Mammary epithelial cell (primary cell): Measurements from ENCODE around the gene GNA15.

Experiments used
- EZH2 ChIP-seq: IDR thresholded peaks from 2 replicates; pipeline ENCODE4 v1.6.1; 2012; ENCODE audit warnings: low read length, inconsistent platforms, borderline replicate concordance
- TF ChIP-seq, protein P1 (sequence below), 2 donors: IDR thresholded peaks in 1 of 2; conservative IDR thresholded peaks in 1 of 2; 2 replicates each; pipeline ENCODE4 v1.5.1; 2011 to 2012; ENCODE audit warnings: inconsistent platforms in 2 of 2, low read length in 2 of 2, mild to moderate bottlenecking in 2 of 2, control low read depth in 1 of 2, low read depth in 1 of 2; ENCODE audit not compliant: insufficient read depth in 1 of 2; ENCODE audit errors: extremely low read depth in 1 of 2

DNA sequence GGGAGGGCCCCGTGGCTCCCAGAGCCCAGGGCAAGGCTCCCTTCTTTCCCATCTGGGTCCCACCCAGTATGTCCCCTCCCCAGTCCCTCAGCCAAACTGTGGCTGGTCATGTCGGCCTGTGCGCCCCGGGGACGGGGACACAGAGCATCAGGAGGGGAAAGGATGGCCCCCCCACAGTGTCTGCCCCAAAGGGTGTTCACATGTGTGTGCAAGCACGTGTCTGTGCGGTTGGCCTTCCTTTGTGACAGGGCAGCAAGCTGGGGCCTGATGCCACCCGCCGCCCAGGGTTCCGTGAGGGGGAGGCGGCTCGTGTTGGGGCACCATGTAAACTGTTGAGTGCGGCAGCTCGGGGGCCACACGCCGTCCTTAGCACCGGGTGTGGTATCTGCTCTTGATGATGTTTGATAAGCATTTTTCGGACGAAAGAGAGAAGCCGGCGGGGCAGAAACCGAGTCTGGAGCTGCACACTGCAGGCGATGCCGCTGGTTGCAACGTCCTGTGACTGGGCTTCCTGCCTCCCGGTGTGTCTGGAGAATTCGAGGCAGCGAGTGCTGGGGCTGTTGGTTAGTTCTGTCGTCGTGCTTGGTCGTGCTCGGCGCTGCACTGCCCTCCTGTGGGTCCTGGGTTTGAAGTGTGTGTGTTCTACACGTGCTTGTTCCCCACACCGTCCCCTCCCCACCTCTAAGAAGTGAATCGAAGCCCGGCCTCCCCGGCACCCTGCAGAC lies 23.3 kb upstream of the GNA15 start:
- TF ChIP-seq, protein P1, sequence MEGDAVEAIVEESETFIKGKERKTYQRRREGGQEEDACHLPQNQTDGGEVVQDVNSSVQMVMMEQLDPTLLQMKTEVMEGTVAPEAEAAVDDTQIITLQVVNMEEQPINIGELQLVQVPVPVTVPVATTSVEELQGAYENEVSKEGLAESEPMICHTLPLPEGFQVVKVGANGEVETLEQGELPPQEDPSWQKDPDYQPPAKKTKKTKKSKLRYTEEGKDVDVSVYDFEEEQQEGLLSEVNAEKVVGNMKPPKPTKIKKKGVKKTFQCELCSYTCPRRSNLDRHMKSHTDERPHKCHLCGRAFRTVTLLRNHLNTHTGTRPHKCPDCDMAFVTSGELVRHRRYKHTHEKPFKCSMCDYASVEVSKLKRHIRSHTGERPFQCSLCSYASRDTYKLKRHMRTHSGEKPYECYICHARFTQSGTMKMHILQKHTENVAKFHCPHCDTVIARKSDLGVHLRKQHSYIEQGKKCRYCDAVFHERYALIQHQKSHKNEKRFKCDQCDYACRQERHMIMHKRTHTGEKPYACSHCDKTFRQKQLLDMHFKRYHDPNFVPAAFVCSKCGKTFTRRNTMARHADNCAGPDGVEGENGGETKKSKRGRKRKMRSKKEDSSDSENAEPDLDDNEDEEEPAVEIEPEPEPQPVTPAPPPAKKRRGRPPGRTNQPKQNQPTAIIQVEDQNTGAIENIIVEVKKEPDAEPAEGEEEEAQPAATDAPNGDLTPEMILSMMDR (conservative IDR thresholded peaks at IDR 0.05 in 1 of 2, IDR thresholded peaks at IDR 0.05 in 1 of 2; ENCODE audit: extremely low read depth in 1 of 2, insufficient read depth in 1 of 2, low read depth in 1 of 2, low read length in 2 of 2), result no peak
- TF ChIP-seq EZH2, result no peak
